Peyer's patch (tissue), 4 donors: ENCODE results near the gene CHRM5.

Experiments used
- CTCF ChIP-seq, 6 experiments: fragments of 450-650 bp in 4 of 6; fragments of 200-600 bp in 2 of 6; sonication (generic) in 1 of 6; IDR thresholded peaks; one replicate each; pipeline ENCODE4 v1.5.1; 2017 to 2019; ENCODE audit warnings: antibody characterized with exemption in 6 of 6, mild to moderate bottlenecking in 3 of 6, moderate library complexity in 1 of 6
- POLR2A ChIP-seq, 2 donors: fragments of 450-650 bp; IDR thresholded peaks; one replicate each; pipeline ENCODE4 v1.5.1; 2017; ENCODE audit warnings: antibody characterized with exemption in 2 of 2, mild to moderate bottlenecking in 2 of 2, moderate library complexity in 2 of 2

- TF ChIP-seq CTCF (IDR thresholded peaks at IDR 0.05) (no peak), POLR2A (IDR thresholded peaks at IDR 0.05) (no peak)
Measured at GRCh38 chr15:33982516-33982915, 14.2 kb downstream of the CHRM5 start.
